Upper lobe of left lung (tissue), 4 donors: Measurements from ENCODE around the gene N4BP2L1.

Experiments
- CTCF ChIP-seq, 6 experiments: fragments of 450-650 bp in 4 of 6; fragments of 200-600 bp in 2 of 6; sonication (generic) in 2 of 6; IDR thresholded peaks; one replicate each; pipeline ENCODE4 v1.5.1; 2016 to 2019; ENCODE audit warnings: antibody characterized with exemption in 6 of 6
- EP300 ChIP-seq, 4 donors: sonication (generic); formaldehyde crosslinking; IDR thresholded peaks; one replicate each; pipeline ENCODE4 v1.5.1; 2017; ENCODE audit warnings: antibody characterized with exemption in 4 of 4, control low read depth in 2 of 4
- POLR2A ChIP-seq, 4 donors: fragments of 450-650 bp; IDR thresholded peaks; one replicate each; pipeline ENCODE4 v1.5.1; 2016 to 2017; ENCODE audit warnings: antibody characterized with exemption in 4 of 4, mild to moderate bottlenecking in 2 of 4
- POLR2AphosphoS5 ChIP-seq, 2 donors: sonication (generic); formaldehyde crosslinking; IDR thresholded peaks; one replicate each; pipeline ENCODE4 v1.5.1; 2017; ENCODE audit warnings: antibody characterized with exemption in 2 of 2

DNA sequence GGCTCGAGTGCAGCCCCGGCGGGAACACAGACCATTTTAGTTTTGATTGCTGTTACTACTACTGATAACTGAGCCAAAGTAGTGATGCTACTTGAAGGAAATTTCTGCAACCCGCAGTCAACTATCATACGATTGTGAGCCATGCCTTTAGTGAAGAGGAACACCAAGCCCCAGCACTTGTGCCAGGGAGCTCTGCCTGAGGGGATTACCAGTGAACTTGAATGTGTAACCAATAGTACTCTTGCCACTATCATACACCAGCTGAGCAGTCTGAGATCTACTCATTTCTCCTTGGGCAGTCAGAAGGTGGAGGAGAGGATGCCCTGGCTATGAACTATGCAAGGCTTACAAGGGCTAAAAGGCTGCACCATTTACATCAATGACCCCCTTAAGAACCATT lies 49.0 kb upstream of the N4BP2L1 start:
- no peak for TF ChIP-seq POLR2AphosphoS5 (IDR thresholded peaks at IDR 0.05)
- no peak for TF ChIP-seq CTCF (IDR thresholded peaks at IDR 0.05)
- no peak for TF ChIP-seq EP300 (IDR thresholded peaks at IDR 0.05)
- TF ChIP-seq POLR2A (IDR thresholded peaks at IDR 0.05), result no peak
